ENCODE measurements around the gene CERK. TPM values are rescaled to one million over a fixed set of nuclear protein-coding genes. Genes with fewer than 3 reads are reported as not detected.

The CERK gene
- total RNA-seq, 3 donors from 2014 or later = 40.3 to 51.7 (median 50.0) TPM

DNA sequence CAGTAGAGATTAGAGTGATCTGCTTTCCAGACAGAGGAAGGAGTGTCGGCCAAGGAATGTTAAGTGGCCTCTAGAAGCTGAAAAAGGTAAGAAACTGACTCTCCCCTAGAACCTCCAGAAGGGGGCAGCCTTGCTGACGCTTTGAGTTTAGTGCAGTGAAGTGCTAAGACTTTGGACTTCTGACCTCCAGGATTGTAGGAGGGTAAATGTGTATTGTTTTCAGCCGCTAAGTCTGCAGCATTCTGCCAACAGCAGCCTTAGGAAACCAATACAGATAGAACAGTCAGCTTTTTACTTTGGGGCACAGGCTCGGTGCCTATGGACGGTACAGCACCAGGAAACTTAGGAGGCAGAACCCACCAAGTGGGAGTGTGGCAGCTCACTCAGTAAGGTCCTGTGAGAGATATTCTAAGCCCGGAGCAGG, 20.8 kb upstream of the CERK start:
- intact Hi-C loops (cut with DNase I, micrococcal nuclease) = no loop called here
- peaks cover 25% of the 10 kb centered on the region for H3K4me1 ChIP-seq (ENCODE audit: low read depth)
- DNase-seq (peak; percentile 52 to 88 (median 65)), ATAC-seq (peak; percentile 51)
- H3K4me3 ChIP-seq = no peak overlapping the region
- peaks cover 8% of the 10 kb centered on the region for H3K9me3 ChIP-seq
- H3K36me3 ChIP-seq (ENCODE audit: low read depth) = no peaks in the 10 kb centered on the region
- peak; percentile 64 for TF ChIP-seq CTCF (IDR thresholded peaks at IDR 0.05)

- TF ChIP-seq CTCF (IDR thresholded peaks at IDR 0.05) = no peak
- intact Hi-C loops (cut with DNase I, micrococcal nuclease) = no loop called here
- ATAC-seq (no peak), DNase-seq (peak in 1 of 3 donors; percentile 16)
- Histone ChIP-seq H3K36me3 (ENCODE audit: low read depth) (no peaks in the 10 kb centered on the region), H3K9me3 (peaks cover 8% of the 10 kb centered on the region), H3K4me3 (no peak overlapping the region), H3K4me1 (ENCODE audit: low read depth) (peaks cover 27% of the 10 kb centered on the region)
Measured at GRCh38 chr22:46758121-46758520, 20.1 kb upstream of the CERK start.

- peaks cover 28% of the 10 kb centered on the region for H3K4me1 ChIP-seq (ENCODE audit: low read depth)
Measured at GRCh38 chr22:46757104-46757503, 19.1 kb upstream of the CERK start.

DNA sequence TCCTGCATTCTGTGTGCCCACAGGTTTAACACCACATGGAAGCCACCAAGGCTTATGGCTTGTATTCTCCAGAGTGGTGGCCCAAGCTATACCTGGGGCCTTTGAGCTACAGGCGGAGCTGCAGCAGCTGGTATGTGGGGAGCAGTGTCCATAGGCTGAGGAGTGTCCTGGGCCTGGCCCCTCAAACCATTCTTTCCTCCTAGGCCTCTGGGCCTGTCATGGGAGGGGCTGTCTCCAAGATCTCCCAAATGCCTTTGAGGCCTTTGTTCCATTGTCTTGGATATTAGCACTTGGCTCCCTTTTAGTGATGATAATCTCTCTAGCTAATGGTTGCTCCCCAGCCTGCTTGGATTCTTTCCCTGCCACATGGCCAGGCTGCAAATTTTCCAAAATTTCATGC, 18.0 kb upstream of the CERK start:
- Histone ChIP-seq H3K9me3 (peaks cover 8% of the 10 kb centered on the region), H3K4me1 (ENCODE audit: low read depth) (peaks cover 30% of the 10 kb centered on the region), H3K4me3 (no peak overlapping the region), H3K36me3 (ENCODE audit: low read depth) (no peaks in the 10 kb centered on the region)
- intact Hi-C loops (cut with DNase I, micrococcal nuclease) = no loop called here
- ATAC-seq = no peak
- TF ChIP-seq CTCF (IDR thresholded peaks at IDR 0.05) = no peak
- peak in 1 of 3 donors; percentile 10 for DNase-seq

More at GRCh38 chr22:46757104-46757503, 19.1 kb upstream of the CERK start:
- intact Hi-C loops (cut with DNase I, micrococcal nuclease) = no loop called here
- ATAC-seq = no peak
- no peak overlapping the region for H3K4me3 ChIP-seq
- TF ChIP-seq CTCF (IDR thresholded peaks at IDR 0.05) = no peak
- no peak for DNase-seq
- no peaks in the 10 kb centered on the region for H3K36me3 ChIP-seq (ENCODE audit: low read depth)
- peaks cover 8% of the 10 kb centered on the region for H3K9me3 ChIP-seq

DNA sequence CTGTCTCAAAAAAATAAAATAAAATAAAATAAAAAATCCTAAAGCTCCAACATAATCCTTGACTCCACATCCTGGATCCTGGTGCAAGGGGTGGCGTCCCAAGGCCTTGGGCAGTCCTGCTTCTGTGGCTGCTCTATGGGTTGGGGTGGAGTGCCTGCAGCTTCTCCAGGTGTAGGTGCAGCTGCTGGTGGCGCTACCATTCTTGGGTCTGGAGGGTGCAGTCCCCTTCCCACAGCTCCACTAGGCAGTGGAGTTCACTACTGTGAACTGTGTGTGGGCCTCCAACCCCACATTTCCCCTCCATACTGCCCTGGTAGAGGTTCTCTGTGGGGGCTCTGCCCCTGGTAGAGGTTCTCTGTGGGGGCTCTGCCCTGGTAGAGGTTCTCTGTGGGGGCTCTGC, 17.5 kb upstream of the CERK start:
- DNase-seq (peak in 1 of 3 donors; percentile 37), ATAC-seq (no peak)
- Histone ChIP-seq H3K9me3 (peaks cover 8% of the 10 kb centered on the region), H3K4me1 (ENCODE audit: low read depth) (peaks cover 36% of the 10 kb centered on the region), H3K4me3 (no peak overlapping the region), H3K36me3 (ENCODE audit: low read depth) (no peaks in the 10 kb centered on the region)
- intact Hi-C loops (cut with DNase I, micrococcal nuclease) = no loop called here
- TF ChIP-seq CTCF (IDR thresholded peaks at IDR 0.05) = no peak

DNA sequence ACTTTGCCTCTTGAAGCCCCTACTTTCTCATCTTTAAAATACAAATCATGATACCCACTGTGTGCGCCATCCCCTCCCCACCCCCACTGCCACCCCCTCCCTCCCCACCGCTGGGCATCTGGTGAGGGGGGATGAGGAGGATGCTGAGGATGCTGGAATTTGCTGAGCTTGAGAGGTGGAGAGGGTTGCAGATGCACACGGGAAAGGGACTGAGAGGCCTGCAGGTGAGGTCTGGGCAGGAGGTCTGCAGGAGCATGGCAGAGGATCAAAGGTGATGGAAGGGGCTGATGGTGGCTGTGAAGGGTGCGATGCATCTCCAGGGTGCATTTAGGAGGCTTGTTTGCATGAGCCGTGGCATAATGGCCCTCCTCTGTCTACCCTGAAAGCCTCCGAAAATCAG, 16.8 kb upstream of the CERK start:
- no peaks in the 10 kb centered on the region for H3K36me3 ChIP-seq (ENCODE audit: low read depth)
- H3K9me3 ChIP-seq = peaks cover 8% of the 10 kb centered on the region
- H3K4me3 ChIP-seq = no peak overlapping the region
- TF ChIP-seq CTCF (IDR thresholded peaks at IDR 0.05) = no peak
- H3K4me1 ChIP-seq (ENCODE audit: low read depth) = peaks cover 43% of the 10 kb centered on the region
- DNase-seq = no peak
- intact Hi-C loops (cut with DNase I, micrococcal nuclease) = no loop called here
- no peak for ATAC-seq

Data from mucosa of descending colon (tissue), 3 donors.